Right lobe of liver (tissue), 6 donors: Measurements from ENCODE around the gene ACACA. TPM values are rescaled to one million over a fixed set of nuclear protein-coding genes. Genes with fewer than 3 reads are reported as not detected.

Source experiments
- ATAC-seq, 4 donors: fragments of 200-7000 bp; cut with Tn5 transposase; one replicate each; pipeline ENCODE4 v1.9.1; 2020; ENCODE audit warnings: mild to moderate bottlenecking in 4 of 4, moderate library complexity in 4 of 4
- DNase-seq, 3 donors: peaks; one replicate each; pipeline ENCODE4 v3.0.0-alpha.2; 2020
- H3K27ac ChIP-seq, 3 donors: fragments of 200-600 bp; one replicate each; pipeline ENCODE4 v1.8.0; 2022
- H3K27me3 ChIP-seq, 2 donors: fragments of 200-600 bp; one replicate each; pipeline ENCODE4 v1.8.0; 2022
- H3K36me3 ChIP-seq, 4 donors: fragments of 200-600 bp; sonication (generic) in 1 of 4; one replicate each; pipeline versions ENCODE4 v1.5.1 to v1.8.0; 2017 to 2022; ENCODE audit warnings: control low read depth in 1 of 4
- H3K4me1 ChIP-seq, 4 donors: fragments of 200-600 bp; sonication (generic) in 1 of 4; one replicate each; pipeline versions ENCODE4 v1.5.1 to v1.8.0; 2017 to 2022; ENCODE audit warnings: control low read depth in 1 of 4
- H3K4me3 ChIP-seq, 3 donors: fragments of 200-600 bp; one replicate each; pipeline ENCODE4 v1.8.0; 2022
- H3K9me3 ChIP-seq, 4 donors: fragments of 200-600 bp; sonication (generic) in 1 of 4; one replicate each; pipeline versions ENCODE4 v1.5.1 to v1.8.0; 2017 to 2022; ENCODE audit warnings: control low read depth in 1 of 4
- CTCF ChIP-seq, 4 donors: fragments of 200-600 bp in 3 of 4; fragments of 450-650 bp in 1 of 4; IDR thresholded peaks; one replicate each; pipeline versions ENCODE4 v1.5.1 to v1.8.0; 2016 to 2022; ENCODE audit warnings: antibody characterized with exemption in 4 of 4, mild to moderate bottlenecking in 2 of 4
- POLR2A ChIP-seq: fragments of 450-650 bp; IDR thresholded peaks from one replicate; pipeline ENCODE4 v1.6.1; 2017; ENCODE audit warnings: antibody characterized with exemption, mild to moderate bottlenecking
- WGBS: methylation state at CpG from one replicate; pipeline ENCODE4 v1.1.6; 2018; ENCODE audit warnings: low coverage, low lambda C conversion rate; ENCODE audit not compliant: insufficient coverage; ENCODE audit errors: missing lambda C conversion rate; 5-methylcytosine and 5-hydroxymethylcytosine counted together
- intact Hi-C, 2 donors: fragments of 100-400 bp; cut with DNase I; formaldehyde crosslinking; loops; one replicate each; pipeline versions ENCODE4 v1.11.2 to v1.14.1; 2022
- total RNA-seq, 6 experiments: library from RNA; depleted of rRNA in 2 of 6; stranded (reverse); fragments of >200 nt in 2 of 6; fragmentation: NEBNext Ultra II Directional in 3 of 6; extraction: Animal tissue kit (Norgen Biotek cat#: 25700) in 3 of 6; gene quantifications; one replicate each; pipeline versions ENCODE4 v1.1.0 to v1.2.4, GENCODE V29; 2016 to 2023
- donor health status: DM: no; HTN: yes; CAD: no.
- donor health status: DM: no; HTN: no; CAD: no.
- donor health status: DM: no; HTN: no; CAD: no.
- donor health status: DM: no; HTN: yes; CAD: no.
- donor health status: DM: no; HTN: yes; CAD: no.

Gene ACACA
- total RNA-seq, 6 experiments from 2014 or later: 14.6 to 56.4 (median 27.1) TPM

GRCh38 chr17:37187262-37187661, 219.4 kb downstream of the ACACA start:
- Histone ChIP-seq H3K36me3 (peaks cover 0 to 59% (median 10%) of the 10 kb centered on the region in 4 donors), H3K27ac (no peak overlapping the region), H3K4me3 (no peak overlapping the region), H3K27me3 (no peaks in the 10 kb centered on the region), H3K4me1 (no peaks in the 10 kb centered on the region), H3K9me3 (no peaks in the 10 kb centered on the region)
- intact Hi-C loops: no loop called here
- DNase-seq (no peak), ATAC-seq (no peak)
- TF ChIP-seq POLR2A (no peak), CTCF (IDR thresholded peaks at IDR 0.05) (no peak)
- 81% methylated on average over 3 of the region's 3 CpGs for WGBS

GRCh38 chr17:37182786-37183465, 223.7 kb downstream of the ACACA start:
- WGBS: 87% methylated on average over 5 of the region's 6 CpGs
- Histone ChIP-seq H3K4me1 (no peaks in the 10 kb centered on the region), H3K9me3 (no peaks in the 10 kb centered on the region), H3K27ac (no peak overlapping the region), H3K36me3 (peaks cover 0 to 52% (median 4%) of the 10 kb centered on the region in 4 donors), H3K27me3 (no peaks in the 10 kb centered on the region), H3K4me3 (no peak overlapping the region)
- intact Hi-C loops: no loop called here
- no peak for TF ChIP-seq CTCF (IDR thresholded peaks at IDR 0.05)
- no peak for TF ChIP-seq POLR2A
- no peak for ATAC-seq
- DNase-seq: no peak

- 100% methylated on average over 1 of the region's 1 CpG for WGBS
- no peak for TF ChIP-seq CTCF (IDR thresholded peaks at IDR 0.05)
- TF ChIP-seq POLR2A: no peak
- intact Hi-C loops: no loop called here
- Histone ChIP-seq H3K9me3 (no peaks in the 10 kb centered on the region), H3K27me3 (no peaks in the 10 kb centered on the region), H3K27ac (no peak overlapping the region), H3K4me3 (no peak overlapping the region), H3K4me1 (no peaks in the 10 kb centered on the region), H3K36me3 (peaks cover 0 to 38% (median 4%) of the 10 kb centered on the region in 4 donors)
- DNase-seq (no peak), ATAC-seq (no peak)
Measured at GRCh38 chr17:37180376-37180775, 226.3 kb downstream of the ACACA start.

GRCh38 chr17:37179893-37180292, 226.7 kb downstream of the ACACA start:
- no peaks in the 10 kb centered on the region for H3K9me3 ChIP-seq
- H3K36me3 ChIP-seq: peaks cover 0 to 38% (median 4%) of the 10 kb centered on the region in 4 donors
- intact Hi-C loops: no loop called here
- H3K4me3 ChIP-seq: no peak overlapping the region
- no peak for DNase-seq
- WGBS: 94% methylated on average over 1 of the region's 1 CpG
- TF ChIP-seq POLR2A: no peak
- TF ChIP-seq CTCF (IDR thresholded peaks at IDR 0.05): no peak
- no peak overlapping the region for H3K27ac ChIP-seq
- H3K4me1 ChIP-seq: no peaks in the 10 kb centered on the region
- no peak for ATAC-seq
- H3K27me3 ChIP-seq: no peaks in the 10 kb centered on the region
